GM19023 (cell line): ENCODE results near the gene IFNL2.
"Not testable (repeated sequence)": the region's sequence is repeated elsewhere in the genome, so short reads cannot be mapped to it uniquely, and the experiment has no call there.

Experiments used
- ATAC-seq: cut with Tn5 transposase; IDR thresholded peaks from one replicate; pipeline ENCODE4 v1.9.1; 2021; ENCODE audit warnings: mild to moderate bottlenecking, moderate library complexity; ENCODE audit not compliant: unreplicated experiment

Gene IFNL2

DNA sequence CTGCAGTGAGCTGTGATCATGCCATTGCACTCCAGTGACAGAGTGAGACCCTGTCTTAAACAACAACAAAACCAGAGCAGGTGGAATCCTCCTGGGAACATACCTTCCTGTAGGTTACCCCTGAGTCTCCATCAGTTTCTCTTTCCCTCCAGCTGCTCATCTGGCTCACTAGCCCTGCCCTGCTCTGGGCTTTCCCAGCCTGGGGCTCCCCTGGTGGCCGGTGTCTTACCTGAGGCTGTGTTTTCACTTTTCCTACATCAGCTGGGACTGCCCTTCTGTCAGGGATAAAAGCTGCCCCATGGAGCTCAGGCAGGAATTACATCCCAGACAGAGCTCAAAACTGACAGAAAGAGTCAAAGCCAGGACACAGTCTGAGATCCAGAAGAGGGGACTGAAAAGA lies at the start of gene IFNL2:
Gene IFNL2, plus strand, starts transcription at position 312 of the 400 bp plus-strand sequence. CDS start 173 bp downstream, outside the sequence.
- ATAC-seq, result not testable (repeated sequence)

DNA sequence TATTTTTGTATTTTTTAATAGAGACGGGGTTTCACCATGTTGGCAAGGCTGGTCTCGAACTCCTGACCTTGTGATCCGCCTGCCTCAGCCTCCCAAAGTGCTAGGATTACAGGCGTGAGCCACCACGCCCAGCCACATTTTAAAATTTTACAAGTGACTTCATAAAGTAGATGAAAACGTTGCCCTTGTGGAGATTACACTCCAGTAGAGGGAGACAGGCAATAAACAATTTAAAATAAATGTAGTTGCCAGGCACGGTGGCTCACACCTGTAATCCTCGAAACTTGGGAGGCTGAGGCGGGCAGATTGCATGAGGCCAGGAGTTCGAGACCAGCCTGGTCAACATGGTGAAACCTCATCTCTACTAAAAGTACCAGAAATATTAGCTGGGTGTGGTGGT lies 49.1 kb upstream of the IFNL2 start:
- not testable (repeated sequence) for ATAC-seq

DNA sequence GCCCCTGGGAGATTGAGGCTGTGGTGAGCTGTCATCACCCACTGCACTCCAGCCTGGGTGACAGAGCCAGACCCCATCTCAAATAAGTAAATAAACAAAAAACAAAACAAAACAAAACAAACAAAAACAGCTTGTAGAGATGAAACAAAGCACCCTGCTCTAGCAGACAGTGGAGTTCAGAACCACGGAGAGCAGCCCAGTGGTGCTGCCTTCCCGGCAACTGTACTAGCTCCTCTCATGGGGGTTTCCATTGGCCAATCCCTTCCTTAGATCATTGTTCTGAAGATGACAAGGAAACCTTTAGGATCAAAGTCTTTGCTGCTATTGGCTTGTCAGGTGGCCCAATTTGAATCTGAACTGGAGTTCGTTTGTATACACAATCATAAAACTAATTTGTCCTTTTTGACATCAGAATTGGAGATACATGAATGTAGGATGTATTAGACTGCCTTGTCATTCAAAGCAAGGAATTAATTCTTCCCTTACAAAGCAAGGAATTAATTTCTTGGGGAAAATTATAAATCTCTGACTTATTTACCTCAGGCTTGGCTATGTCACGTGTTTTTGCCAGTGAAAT lies 44.4 kb upstream of the IFNL2 start:
- ATAC-seq, result no peak

DNA sequence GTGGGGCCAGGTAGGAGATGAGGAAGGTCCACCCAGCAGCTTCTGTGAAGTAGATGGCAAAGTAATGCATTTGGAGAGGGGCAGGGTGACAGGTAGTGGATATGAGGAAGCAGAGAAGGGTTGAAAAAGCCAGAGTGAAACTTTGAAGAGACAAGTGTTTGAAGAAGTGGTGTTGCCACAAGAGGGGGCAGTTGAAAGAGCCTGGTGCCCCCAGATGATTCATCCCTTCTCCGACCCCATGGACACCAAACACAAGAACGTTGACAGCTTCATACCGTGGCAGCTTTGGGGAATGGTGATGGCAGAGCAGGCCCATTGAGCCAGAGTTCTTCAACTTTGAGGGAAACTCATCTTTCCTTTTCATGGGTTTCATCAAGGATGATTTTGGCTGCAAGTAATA lies 43.3 kb upstream of the IFNL2 start:
- no peak for ATAC-seq

DNA sequence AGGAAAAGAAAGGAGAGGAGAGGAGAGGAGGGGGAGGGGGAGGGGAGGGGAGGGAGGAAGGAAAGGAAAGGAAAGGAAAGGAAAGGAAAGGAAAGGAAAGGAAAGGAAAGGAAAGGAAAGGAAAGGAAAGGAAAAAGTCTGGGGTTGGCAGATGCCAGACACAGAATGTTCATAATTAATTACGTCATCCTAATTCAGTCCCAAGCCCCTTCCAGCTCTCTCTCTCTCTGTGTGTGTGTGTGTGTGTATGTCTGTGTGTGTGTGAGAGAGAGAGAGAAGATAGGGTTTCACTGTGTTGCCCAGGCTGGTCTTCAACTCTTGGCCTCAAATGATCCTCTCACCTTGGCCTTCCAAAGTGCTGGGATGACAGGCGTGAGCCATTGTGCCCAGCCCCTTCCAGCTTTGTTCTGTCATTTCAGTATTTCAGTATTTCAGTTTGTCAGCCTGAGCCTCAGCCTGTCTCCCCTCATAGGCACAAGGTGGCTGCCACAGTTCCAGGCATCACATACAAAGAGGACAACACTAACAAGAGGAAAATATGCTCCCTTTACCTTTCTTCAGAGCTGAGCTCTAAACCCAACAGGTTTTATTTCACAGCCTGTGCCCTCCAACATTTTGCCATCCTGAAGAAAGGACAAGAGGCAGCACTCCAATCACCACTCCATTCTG lies 38.0 kb upstream of the IFNL2 start:
- ATAC-seq, result no peak

DNA sequence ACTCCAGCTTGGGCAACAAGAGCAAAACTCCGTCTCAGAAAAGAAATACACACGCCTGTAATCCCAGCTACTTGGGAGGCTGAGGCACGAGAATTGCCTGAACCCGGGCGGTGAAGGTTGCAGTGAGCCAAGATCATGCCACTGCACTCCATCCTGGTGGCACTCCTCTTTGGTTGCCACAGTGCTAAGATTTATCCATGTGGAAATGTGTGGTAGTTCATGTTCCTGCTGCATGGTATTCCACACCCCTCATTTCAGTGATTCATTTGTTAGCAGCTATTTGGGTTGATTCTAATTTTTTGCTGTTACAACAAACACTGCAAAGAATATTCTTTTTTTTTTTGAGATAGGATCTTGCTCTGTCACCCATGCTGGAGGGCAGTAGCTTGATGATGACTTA lies 35.5 kb upstream of the IFNL2 start:
- no peak for ATAC-seq

DNA sequence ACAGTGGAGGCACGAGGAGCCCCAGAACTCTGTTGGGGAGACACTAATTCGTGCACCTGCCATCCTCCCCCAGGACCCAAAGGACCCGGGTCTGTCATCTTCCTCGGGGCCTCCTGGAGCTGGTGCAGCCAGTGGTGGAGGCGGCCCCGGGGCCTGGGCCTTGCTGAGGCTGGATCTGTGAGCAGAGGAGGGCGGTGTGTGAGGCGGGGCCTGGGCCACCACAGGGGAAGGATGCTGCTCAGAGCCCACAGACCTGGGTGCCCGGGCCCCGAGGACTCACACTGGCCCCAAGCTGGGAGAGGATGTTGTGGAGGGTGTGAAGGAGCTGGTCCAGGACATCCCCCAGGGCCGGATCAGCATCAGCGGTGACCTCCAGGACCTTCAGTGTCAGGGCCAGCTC lies 31.7 kb upstream of the IFNL2 start:
- ATAC-seq, result no peak

DNA sequence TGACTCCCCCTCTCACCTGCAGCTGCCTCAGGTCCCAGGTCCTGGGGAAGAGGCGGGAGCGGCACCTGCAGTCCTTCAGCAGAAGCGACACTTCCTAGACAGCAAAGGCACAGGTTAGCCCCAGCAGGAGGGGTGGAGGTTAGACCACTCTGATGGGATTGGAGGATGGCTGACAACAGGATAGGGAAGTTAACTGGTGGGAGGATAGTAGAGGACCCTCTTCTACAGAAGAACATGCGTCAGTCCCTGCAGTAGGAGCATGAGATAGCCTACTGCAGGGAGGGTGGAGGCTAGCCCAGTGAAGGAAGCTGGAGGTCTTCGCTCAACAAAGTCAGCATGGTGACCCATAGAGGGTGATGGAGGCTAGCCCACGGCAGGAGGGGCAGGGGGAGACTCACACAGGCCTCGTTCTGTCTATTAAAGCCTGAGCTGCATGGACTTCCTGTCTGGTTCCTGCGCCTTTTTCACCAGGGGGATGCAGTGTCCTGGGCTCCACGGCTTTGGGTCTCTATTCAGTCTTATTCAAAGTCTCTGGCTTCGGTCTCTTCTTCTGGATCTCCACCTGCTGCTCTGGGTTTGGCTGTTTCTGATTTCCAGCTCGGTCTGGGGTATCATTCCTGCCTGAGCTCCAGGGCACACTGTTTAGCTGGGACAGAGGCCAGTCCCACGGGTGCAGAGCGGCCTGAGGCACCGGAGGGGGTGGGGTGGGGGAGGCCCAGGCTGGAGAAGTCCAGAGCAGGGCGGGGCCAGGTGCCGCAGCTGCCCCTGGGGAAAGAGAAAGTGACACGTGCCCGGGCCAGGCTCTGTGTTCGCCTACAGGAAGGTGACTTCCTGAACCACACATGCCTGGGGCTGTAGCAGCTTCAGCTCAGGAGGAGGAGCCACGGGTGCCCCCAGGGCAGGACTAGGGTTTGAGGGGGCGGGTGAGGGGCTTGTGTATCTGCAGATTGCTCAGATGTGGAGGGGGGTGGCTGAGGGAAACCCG lies 30.7 kb upstream of the IFNL2 start:
- ATAC-seq, result no peak

DNA sequence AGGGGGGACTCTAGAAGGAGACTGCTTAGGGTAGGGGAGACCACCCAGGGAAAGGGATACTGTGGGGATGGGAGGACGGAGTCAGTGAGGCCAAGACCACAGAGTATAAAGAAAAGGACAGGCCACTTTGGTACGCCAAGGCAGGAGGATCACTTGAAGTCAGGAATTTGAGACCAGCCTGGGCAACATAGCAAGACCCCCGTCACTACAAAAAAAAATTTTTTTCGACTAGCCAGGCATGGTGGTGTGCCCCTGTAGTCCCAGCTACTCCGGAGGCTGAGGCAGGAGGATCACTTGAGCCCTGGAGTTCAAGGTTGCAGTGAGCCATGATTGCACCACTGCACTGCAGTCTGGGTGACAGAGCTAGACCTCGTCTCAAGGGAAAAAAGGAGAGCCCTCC lies 30.0 kb upstream of the IFNL2 start:
- ATAC-seq, result no peak

DNA sequence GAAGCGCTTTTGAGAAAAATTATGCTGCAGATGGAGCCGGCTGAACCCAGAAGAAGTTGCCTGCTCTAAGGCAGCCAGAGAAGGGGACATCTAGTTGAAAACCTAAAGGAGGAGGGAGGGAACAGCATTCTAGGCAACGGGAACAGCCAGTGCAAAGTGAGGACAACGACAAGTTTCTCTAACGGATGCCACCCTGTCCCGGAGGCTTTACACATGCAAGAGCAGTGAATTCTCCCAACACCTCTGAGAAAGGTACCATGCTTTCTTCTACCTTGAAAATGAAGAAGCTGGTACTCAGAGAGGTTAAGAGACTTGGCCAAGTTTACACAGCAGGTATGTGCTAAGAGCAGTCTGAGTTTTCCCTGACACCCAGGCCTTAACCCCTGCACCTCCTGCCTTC lies 29.3 kb upstream of the IFNL2 start:
- no peak for ATAC-seq

DNA sequence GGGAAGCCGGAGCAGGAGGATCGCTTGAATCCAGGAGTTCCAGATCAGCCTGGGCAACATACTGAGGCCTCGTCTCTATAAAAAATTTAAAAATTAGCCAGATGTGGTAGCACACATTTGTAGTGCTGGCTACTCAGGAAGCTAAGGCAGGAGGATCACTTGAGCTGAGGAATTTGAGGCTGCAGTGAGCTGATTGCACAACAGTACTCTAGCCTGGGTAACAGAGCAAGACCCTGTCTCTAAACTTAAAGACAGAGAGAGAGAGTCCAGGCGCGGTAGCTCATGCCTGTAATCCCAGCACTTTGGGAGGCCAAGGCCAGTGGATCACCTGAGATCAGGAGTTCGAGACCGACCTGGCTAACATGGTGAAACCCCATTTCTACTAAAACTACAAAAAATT lies 27.8 kb upstream of the IFNL2 start:
- no peak for ATAC-seq

DNA sequence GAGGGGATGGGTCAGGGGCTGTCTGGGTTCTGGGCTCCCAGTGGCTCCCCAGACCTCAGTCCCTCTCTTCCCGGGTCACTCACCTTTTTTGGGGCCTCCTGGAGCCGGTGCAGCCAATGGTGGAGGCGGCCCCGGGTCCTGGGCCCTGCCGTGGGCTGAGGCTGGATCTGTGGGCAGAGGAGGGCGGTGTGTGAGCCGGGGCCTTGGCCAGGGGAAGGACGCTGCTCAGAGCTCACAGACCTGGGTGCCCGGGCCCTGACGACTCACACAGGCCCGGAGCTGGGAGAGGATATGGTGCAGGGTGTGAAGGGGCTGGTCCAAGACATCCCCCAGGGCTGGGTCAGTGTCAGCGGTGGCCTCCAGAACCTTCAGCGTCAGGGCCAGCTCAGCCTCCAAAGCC lies 24.5 kb upstream of the IFNL2 start:
- ATAC-seq, result not testable (repeated sequence)

DNA sequence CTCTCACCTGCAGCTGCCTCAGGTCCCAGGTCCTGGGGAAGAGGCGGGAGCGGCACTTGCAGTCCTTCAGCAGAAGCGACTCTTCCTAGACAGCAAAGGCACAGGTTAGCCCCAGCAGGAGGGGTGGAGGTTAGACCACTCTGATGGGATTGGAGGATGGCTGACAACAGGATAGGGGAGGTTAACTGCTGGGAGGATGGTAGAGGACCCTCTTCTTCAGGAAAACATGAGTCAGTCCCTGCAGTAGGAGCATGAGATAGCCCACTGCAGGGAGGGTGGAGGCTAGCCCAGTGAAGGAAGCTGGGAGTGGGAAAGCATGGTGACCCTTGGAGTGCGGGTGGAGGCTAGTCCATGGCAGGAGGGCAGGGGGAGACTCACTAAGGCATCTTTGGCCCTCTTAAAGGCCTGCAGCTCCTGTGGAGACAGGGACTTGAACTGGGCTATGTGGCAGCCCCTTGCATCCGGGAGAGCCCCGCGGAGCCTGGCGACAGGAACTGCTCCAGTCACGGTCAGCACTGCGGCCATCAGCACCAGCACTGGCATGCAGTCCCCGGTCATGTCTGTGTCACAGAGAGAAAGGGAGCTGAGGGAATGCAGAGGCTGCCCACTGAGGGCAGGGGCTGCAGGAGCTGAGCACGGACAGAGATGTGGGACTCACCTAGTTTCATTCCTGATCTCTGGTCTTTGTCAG lies 23.6 kb upstream of the IFNL2 start, which contains the start of gene IFNL3:
Gene IFNL3, minus strand, starts transcription at position 597 of the 691 bp plus-strand sequence. Its CDS starts 39 bp downstream, at position 558.
- not testable (repeated sequence) for ATAC-seq

DNA sequence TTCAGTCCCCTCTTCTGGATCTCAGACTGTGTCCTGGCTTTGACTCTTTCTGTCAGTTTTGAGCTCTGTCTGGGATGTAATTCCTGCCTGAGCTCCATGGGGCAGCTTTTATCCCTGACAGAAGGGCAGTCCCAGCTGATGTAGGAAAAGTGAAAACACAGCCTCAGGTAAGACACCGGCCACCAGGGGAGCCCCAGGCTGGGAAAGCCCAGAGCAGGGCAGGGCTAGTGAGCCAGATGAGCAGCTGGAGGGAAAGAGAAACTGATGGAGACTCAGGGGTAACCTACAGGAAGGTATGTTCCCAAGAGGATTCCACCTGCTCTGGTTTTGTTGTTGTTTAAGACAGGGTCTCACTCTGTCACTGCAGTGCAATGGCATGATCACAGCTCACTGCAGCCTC lies 23.0 kb upstream of the IFNL2 start:
- not testable (repeated sequence) for ATAC-seq

DNA sequence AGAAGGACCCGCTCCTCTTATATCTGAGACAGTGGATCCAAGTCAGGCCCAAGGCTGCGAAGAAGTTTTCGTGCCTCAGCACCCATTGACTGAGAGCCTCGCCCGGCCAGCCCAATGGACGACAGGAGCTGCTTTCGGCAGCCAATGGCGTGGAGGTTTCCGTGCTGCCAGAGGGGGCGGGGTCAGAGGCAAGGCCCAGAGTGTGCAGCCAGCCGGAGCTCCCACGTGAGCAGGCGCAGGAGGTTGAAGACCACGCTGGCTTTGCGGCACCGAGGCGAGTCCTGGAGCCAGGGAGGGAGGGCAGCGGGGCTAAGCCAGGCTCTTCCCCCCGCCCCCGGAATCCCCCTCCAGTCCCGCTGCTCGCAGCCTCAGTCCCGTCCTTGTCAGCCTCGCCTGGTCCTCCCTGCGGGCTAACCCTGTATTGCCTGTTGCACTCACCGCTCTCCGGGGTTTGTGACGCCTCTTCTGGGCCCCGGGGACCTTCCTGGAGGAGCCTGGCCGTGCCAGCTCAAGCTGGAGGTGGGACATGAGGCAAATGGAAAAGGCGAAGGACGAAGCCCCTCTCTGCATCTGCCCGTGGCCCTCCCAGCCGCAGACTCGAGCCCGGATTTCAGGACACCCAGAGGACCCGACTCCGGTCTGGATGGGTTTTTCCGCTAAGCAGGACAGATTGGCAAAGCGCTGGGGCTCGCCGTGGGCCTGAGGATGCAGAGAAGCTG lies 21.1 kb upstream of the IFNL2 start:
- ATAC-seq, result no peak

DNA sequence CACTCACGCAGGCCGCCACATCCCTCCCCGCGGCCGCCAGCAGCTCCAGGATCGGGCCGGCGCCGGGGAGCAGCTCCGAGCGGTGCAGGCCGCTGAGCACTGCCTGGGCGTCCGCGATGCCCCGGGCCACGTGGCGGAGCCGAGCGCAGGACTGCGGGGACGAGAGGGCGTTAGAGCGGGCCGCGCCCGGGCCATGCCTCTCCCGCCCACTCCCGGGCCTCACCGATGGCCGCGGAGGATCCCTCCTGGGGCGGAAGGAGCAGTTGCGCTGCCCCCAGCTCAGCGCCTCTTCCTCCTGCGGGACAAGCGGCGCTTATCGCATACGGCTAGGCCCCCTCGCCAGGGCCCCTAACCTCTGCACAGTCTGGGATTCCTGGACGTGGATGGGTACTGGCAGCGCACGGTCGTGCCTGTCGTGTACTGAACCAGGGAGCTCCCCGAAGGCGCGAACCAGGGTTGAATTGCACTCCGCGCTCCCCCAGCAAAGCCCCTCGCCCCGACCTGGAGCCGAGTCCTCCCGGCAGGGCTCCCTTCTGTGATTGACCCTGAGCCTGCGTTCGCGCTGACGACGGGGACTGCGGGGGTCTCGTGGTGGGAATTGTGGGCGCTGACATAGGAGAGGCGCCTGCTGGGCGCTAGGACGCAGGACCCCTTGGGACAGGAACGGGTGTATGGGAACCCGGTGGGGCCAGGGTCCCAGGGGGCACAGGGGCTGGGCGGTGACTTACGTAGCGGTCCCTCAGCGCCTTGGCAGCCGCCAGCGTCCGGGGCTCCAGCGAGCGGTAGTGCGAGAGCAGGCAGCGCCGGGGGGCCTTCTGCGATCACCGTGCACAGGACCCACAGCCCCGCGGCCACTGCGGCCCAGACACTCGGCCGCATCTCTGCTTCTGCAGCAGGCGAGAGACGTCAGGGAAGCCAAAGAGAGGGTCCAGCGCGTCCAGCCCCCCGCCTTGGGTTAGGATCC lies 20.2 kb upstream of the IFNL2 start:
- no peak for ATAC-seq

DNA sequence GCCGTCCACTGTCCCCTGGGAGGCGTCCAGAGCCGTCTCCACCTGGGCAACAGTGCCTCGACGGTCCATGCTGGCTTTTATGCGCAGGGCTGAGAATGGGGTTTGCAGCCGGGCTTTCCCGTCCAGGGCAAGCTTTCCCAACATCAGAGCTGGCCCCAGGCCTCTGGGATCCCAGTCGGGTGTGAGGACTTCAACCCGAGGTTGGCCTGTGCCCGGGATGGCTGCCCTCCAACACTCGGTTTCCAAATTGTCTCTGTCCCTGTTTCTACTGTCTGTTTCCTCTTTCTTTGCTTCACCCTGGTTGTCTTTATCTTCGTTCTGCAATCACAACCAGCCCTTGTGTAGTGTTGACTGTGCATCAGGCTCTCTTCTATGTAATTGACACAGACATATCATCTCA lies 19.4 kb upstream of the IFNL2 start, which contains the start of gene IFNL4:
Gene IFNL4, minus strand, starts transcription at position 51 of the 400 bp plus-strand sequence.
- no peak for ATAC-seq

DNA sequence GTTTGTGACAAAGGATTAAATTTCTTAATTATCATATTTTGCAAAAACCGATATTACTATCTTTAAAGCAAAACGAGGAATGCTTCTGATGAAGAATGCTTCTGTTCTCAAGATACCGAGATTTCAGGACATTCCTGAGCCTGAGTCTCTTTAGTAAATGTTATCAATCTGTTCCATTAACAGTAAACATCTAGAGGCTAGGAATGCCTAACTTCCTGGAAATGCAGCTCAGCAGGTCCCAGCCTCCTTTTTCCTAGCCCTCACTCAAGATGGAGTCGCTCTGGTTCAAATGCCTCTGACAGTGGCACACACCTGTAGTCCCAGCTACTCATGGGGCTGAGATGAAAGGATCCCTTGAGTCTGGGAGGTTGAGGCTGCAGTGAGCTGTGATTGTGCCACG lies 17.1 kb upstream of the IFNL2 start:
- no peak for ATAC-seq

DNA sequence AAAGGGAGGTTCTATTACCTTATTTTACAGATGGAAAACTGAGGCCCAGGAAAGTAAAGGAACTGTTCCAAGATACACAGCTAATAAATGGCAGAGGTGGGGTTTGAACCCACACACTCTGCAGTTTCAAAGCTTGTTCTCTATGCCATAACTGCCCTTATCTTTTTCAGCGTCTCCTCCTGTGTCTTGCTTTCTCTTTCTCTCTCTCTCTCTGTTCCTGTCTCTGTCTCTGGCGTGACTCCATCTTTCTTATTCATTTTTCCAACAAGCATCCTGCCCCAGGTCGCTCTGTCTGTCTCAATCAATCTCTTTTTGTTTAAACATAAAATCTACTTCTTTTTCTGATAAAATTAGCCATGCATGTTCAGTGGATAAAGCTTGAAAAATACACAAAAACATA lies 16.4 kb upstream of the IFNL2 start:
- no peak for ATAC-seq
